ENCODE data around the gene TREX2.
"Not testable (repeated sequence)": the region's sequence is repeated elsewhere in the genome, so short reads cannot be mapped to it uniquely, and the experiment has no call there.

TREX2 gene

DNA sequence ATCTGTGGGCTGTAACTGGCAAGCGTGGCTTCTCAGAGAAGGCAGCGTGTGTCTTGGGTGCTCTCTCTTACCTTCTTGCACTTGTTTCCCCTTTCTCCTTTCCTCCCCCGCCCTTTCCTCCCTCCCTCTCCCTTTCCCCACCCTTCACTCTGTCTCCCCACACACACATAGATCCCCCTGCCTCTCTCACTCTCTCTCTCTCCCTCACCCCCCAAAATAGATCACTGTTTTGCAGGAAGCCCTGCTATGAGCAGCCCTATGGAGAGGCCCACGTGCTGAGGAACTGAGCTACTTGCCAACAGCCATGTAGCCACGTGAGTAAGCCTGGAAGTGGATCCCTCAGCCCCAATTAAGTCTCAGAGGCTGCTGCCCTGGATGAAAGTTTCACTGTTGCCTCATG is 40.4 kb downstream of the TREX2 start:
- no peak for DNase-seq

DNA sequence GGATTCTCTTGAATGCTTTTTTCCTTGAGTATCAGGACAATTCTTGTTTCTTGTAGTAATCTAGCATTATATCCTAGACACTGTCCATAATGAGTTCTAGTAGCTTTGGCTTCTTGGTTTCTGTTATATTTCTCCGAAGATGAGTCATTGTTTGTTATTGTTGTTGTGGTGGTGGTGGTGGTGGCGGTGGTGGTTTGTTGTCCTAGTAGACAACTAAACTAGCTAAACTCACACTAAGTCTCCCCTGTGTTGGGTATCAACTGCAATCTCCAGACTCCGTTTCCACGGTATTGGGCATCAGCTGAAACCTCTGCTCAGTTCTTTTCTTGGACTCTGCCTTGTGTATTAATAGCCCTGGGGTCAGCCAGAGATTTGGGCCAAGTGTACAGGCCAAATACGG is 41.5 kb downstream of the TREX2 start:
- DNase-seq = not testable (repeated sequence)

- no peak for DNase-seq
Measured at GRCh38 chrX:153401133-153401764, 44.6 kb downstream of the TREX2 start, which contains the start of gene PNMA6E. PNMA6E (minus strand) TSS chrX:153401350; CDS start chrX:153398849, 2,501 bp downstream.

DNA sequence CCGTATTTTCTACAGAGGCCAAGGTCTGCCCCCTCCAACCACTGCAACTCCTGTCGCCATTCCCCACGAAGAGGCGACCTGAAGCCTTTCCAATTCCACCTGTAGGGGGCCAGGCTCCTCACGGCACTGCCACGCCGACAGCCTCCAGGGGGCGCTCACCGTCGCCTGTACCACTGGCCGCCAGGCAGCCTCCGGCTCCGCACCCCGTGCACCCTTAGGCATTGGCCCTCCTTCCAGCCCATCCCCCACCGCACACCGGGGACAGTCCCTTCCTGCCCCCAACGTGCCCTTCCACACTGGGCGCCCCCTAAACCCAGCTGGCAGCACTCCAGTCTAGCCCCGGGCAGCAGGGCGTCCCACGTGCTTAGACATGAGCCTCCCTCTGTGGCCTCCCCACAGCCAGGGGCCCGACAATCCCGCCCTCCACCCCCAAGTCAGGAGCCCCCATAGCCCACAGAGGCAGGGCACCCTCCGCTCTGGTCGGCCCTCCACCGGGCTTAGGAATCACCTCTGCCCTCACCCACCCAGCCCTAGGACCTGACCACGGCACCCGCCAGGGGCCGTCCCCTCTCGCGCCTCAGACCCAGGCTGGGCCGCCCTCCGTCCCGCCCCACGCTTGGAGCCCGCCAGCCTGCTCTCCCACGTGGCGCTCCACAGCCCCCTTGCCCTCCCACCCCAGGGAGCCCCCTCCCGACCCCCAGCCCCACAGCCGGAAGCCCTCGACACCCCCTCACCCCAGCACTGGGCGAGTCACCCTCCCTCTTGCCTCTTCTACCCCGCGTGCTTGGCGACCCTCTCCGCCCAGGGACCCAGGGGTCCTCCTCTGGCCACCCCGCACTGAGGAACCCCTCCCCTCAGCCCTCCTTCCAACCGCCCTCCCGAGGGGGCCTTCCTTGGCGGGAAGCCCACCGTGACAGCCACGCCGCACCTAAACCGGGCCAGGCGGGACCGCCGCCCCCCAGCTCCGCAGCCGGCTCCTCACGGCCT is 45.4 kb downstream of the TREX2 start:
- no peak for DNase-seq

GRCh38 chrX:153398275-153398960 is 47.4 kb downstream of the TREX2 start:
- no peak for DNase-seq

GRCh38 chrX:153397256-153397960 is 48.4 kb downstream of the TREX2 start:
- DNase-seq = no peak

DNA sequence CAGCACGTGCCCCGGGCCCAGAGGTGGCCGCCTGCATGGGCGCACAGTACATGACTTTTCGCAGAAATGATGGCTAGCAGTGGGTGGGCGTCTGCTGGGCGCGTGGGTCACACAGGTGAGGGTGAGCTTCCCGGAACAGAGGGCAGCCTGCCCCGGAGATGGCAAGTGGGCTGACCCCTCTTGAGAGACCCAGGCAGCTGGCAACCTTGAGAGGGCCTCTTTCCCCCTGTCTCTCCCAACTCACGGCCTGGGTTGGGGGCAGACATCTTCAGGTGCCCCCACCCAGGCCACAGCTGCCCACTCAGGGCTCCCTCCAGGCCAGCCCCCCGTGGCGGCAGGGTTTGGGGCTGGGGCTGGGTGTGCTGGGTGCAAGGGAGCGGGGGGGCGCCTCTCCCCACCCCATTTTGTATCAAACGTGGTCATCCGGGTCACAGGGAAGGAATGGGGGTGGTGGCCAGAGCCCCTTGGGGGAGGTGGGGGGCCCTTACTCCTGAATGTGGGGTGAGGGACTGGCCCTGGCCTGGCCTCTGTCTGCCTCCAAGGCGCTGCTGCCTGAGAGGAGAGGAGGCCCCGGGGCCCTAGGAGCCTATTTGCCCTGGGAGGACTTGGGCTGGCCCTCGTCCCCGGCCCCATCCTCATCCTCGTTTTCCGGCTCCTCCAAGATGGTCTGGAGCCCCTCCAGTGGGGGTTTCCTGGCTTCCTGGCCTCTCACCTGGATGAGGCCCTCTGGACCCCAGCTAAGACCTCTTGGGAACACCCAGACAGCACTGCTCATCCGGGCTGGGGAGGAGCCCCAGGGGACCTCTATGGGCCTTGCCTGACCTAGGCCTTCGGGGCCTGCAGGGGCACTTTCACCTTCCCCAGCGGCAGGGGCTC is 49.3 kb downstream of the TREX2 start:
- DNase-seq = no peak

DNA sequence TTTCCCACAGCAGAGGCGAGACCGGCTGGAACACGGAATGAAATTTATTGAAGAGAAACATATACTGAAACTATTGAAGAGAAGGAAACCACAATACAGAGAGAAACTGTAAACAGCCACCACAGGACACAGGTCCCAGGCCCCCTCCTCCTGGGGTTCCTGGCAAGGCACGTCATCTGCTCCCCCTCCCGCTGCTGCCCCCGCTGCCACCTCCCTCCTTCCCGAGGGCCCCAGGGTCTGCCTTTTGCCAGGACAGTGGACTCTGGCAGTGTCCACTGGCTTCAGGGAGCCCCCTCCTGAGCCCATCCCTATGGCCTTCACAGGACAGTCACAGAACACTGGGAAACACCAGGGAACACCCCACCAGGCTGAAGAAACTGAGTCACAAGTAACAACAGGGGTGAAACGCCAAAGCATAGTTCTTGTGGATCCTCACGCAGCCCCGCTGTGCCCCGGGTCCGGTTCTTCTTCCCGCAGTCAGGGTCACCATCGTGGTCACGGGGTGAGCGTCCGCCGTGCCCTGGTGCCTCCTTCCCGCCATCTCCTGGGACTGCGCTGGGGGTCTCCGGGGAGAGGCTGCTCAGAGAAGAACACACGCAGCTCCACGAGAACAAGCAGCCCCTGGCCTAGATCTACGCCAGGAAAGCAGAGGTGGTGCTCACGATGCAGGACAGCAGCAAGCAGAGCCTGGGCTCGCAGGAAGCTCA is 50.1 kb downstream of the TREX2 start:
- no peak for DNase-seq

GRCh38 chrX:153394612-153395011 is 51.2 kb downstream of the TREX2 start:
- DNase-seq = no peak
